ENCODE data around the gene IRAK3. TPM values are rescaled to one million over a fixed set of nuclear protein-coding genes. Genes with fewer than 3 reads are reported as not detected.

Gene IRAK3
- polyA plus RNA-seq (2013, experiment 1 of 4), result 0.39 TPM
- polyA plus RNA-seq (2013, experiment 2 of 4), result 0.50 TPM
- polyA plus RNA-seq (2013, experiment 3 of 4), result 0.59 TPM
- polyA plus RNA-seq (2013, experiment 4 of 4), result 0.49 TPM

GRCh38 chr12:66188584-66189485 lies at the start of gene IRAK3:
IRAK3 (plus strand) TSS chr12:66189214; CDS start chr12:66189300, 86 bp downstream.
- H3K27ac ChIP-seq (ENCODE audit: insufficient read depth, low read depth, low read length, poor library complexity, severe bottlenecking), result no peak within 1 kb of the TSS

GRCh38 chr12:66139328-66139727 lies 49.7 kb upstream of the IRAK3 start:
- H3K9me3 ChIP-seq (ENCODE audit: control insufficient read depth, low read length), result no peaks in the 10 kb centered on the region
- peaks cover 16% of the 10 kb centered on the region for H3K36me3 ChIP-seq (ENCODE audit: control insufficient read depth, insufficient read depth, low read length)
- H3K27ac ChIP-seq (ENCODE audit: insufficient read depth, low read depth, low read length, poor library complexity, severe bottlenecking), result no peak overlapping the region
- no peak overlapping the region for H3K4me3 ChIP-seq (ENCODE audit: insufficient read depth, low read depth, low read length)
- WGBS, 2 experiments, result 94 to 96% methylated on average over 2 of the region's 2 CpGs
- H3K4me1 ChIP-seq (ENCODE audit: control insufficient read depth, insufficient read depth, low read length), result no peaks in the 10 kb centered on the region
- H3K27me3 ChIP-seq (ENCODE audit: control insufficient read depth, insufficient read depth, low read length, poor library complexity, severe bottlenecking), result no peaks in the 10 kb centered on the region

More at GRCh38 chr12:66188584-66189485, at the start of gene IRAK3:
- no peaks in the 10 kb centered on the region for H3K9me3 ChIP-seq (ENCODE audit: control insufficient read depth, low read length)
- H3K4me1 ChIP-seq (ENCODE audit: control insufficient read depth, insufficient read depth, low read length), result no peaks in the 10 kb centered on the region
- H3K27me3 ChIP-seq (ENCODE audit: control insufficient read depth, insufficient read depth, low read length, poor library complexity, severe bottlenecking), result peaks cover 47% of the 10 kb centered on the region
- WGBS, 2 experiments, result 23% methylated on average over 82 of the region's 82 CpGs
- H3K4me3 ChIP-seq (ENCODE audit: insufficient read depth, low read depth, low read length), result peak within 1 kb of the TSS; percentile 36
- H3K36me3 ChIP-seq (ENCODE audit: control insufficient read depth, insufficient read depth, low read length), result no peaks in the 10 kb centered on the region

GRCh38 chr12:66140731-66141130 lies 48.3 kb upstream of the IRAK3 start:
- Histone ChIP-seq H3K4me1 (ENCODE audit: control insufficient read depth, insufficient read depth, low read length) (no peaks in the 10 kb centered on the region), H3K9me3 (ENCODE audit: control insufficient read depth, low read length) (no peaks in the 10 kb centered on the region), H3K27ac (ENCODE audit: insufficient read depth, low read depth, low read length, poor library complexity, severe bottlenecking) (no peak overlapping the region), H3K4me3 (ENCODE audit: insufficient read depth, low read depth, low read length) (no peak overlapping the region), H3K36me3 (ENCODE audit: control insufficient read depth, insufficient read depth, low read length) (peaks cover 16% of the 10 kb centered on the region), H3K27me3 (ENCODE audit: control insufficient read depth, insufficient read depth, low read length, poor library complexity, severe bottlenecking) (no peaks in the 10 kb centered on the region)

GRCh38 chr12:66141299-66141698 lies 47.7 kb upstream of the IRAK3 start:
- peaks cover 16% of the 10 kb centered on the region for H3K36me3 ChIP-seq (ENCODE audit: control insufficient read depth, insufficient read depth, low read length)
- H3K4me3 ChIP-seq (ENCODE audit: insufficient read depth, low read depth, low read length), result no peak overlapping the region

GRCh38 chr12:66142826-66143225 lies 46.2 kb upstream of the IRAK3 start:
- Histone ChIP-seq H3K27ac (ENCODE audit: insufficient read depth, low read depth, low read length, poor library complexity, severe bottlenecking) (no peak overlapping the region), H3K4me3 (ENCODE audit: insufficient read depth, low read depth, low read length) (no peak overlapping the region), H3K4me1 (ENCODE audit: control insufficient read depth, insufficient read depth, low read length) (no peaks in the 10 kb centered on the region), H3K27me3 (ENCODE audit: control insufficient read depth, insufficient read depth, low read length, poor library complexity, severe bottlenecking) (no peaks in the 10 kb centered on the region), H3K36me3 (ENCODE audit: control insufficient read depth, insufficient read depth, low read length) (peaks cover 16% of the 10 kb centered on the region), H3K9me3 (ENCODE audit: control insufficient read depth, low read length) (no peaks in the 10 kb centered on the region)

More at GRCh38 chr12:66141299-66141698, 47.7 kb upstream of the IRAK3 start:
- Histone ChIP-seq H3K27me3 (ENCODE audit: control insufficient read depth, insufficient read depth, low read length, poor library complexity, severe bottlenecking) (no peaks in the 10 kb centered on the region), H3K9me3 (ENCODE audit: control insufficient read depth, low read length) (no peaks in the 10 kb centered on the region), H3K4me1 (ENCODE audit: control insufficient read depth, insufficient read depth, low read length) (no peaks in the 10 kb centered on the region), H3K27ac (ENCODE audit: insufficient read depth, low read depth, low read length, poor library complexity, severe bottlenecking) (no peak overlapping the region)
- WGBS, 2 experiments, result 90 to 100% methylated on average over 1 to 2 of the region's 2 CpGs

GRCh38 chr12:66143868-66144267 lies 45.1 kb upstream of the IRAK3 start:
- Histone ChIP-seq H3K4me1 (ENCODE audit: control insufficient read depth, insufficient read depth, low read length) (no peaks in the 10 kb centered on the region), H3K27me3 (ENCODE audit: control insufficient read depth, insufficient read depth, low read length, poor library complexity, severe bottlenecking) (no peaks in the 10 kb centered on the region), H3K36me3 (ENCODE audit: control insufficient read depth, insufficient read depth, low read length) (peaks cover 16% of the 10 kb centered on the region), H3K27ac (ENCODE audit: insufficient read depth, low read depth, low read length, poor library complexity, severe bottlenecking) (no peak overlapping the region), H3K9me3 (ENCODE audit: control insufficient read depth, low read length) (no peaks in the 10 kb centered on the region), H3K4me3 (ENCODE audit: insufficient read depth, low read depth, low read length) (no peak overlapping the region)
- WGBS, 2 experiments, result 83 to 89% methylated on average over 1 of the region's 1 CpG

- Histone ChIP-seq H3K27me3 (ENCODE audit: control insufficient read depth, insufficient read depth, low read length, poor library complexity, severe bottlenecking) (no peaks in the 10 kb centered on the region), H3K4me1 (ENCODE audit: control insufficient read depth, insufficient read depth, low read length) (no peaks in the 10 kb centered on the region), H3K4me3 (ENCODE audit: insufficient read depth, low read depth, low read length) (no peak overlapping the region), H3K36me3 (ENCODE audit: control insufficient read depth, insufficient read depth, low read length) (peaks cover 16% of the 10 kb centered on the region), H3K27ac (ENCODE audit: insufficient read depth, low read depth, low read length, poor library complexity, severe bottlenecking) (no peak overlapping the region), H3K9me3 (ENCODE audit: control insufficient read depth, low read length) (no peaks in the 10 kb centered on the region)
- 55 to 68% methylated on average over 5 to 6 of the region's 7 CpGs for WGBS, 2 experiments
Measured at GRCh38 chr12:66144791-66145754, 43.9 kb upstream of the IRAK3 start.

GRCh38 chr12:66149702-66150398 lies 39.2 kb upstream of the IRAK3 start:
- H3K4me3 ChIP-seq (ENCODE audit: insufficient read depth, low read depth, low read length), result no peak overlapping the region
- no peaks in the 10 kb centered on the region for H3K27me3 ChIP-seq (ENCODE audit: control insufficient read depth, insufficient read depth, low read length, poor library complexity, severe bottlenecking)
- H3K4me1 ChIP-seq (ENCODE audit: control insufficient read depth, insufficient read depth, low read length), result no peaks in the 10 kb centered on the region
- no peak overlapping the region for H3K27ac ChIP-seq (ENCODE audit: insufficient read depth, low read depth, low read length, poor library complexity, severe bottlenecking)
- H3K36me3 ChIP-seq (ENCODE audit: control insufficient read depth, insufficient read depth, low read length), result no peaks in the 10 kb centered on the region
- WGBS, 2 experiments, result 94 to 95% methylated on average over 4 to 5 of the region's 5 CpGs
- H3K9me3 ChIP-seq (ENCODE audit: control insufficient read depth, low read length), result no peaks in the 10 kb centered on the region

- no peak overlapping the region for H3K4me3 ChIP-seq (ENCODE audit: insufficient read depth, low read depth, low read length)
- no peaks in the 10 kb centered on the region for H3K9me3 ChIP-seq (ENCODE audit: control insufficient read depth, low read length)
- no peaks in the 10 kb centered on the region for H3K36me3 ChIP-seq (ENCODE audit: control insufficient read depth, insufficient read depth, low read length)
- WGBS, 2 experiments, result 100% methylated on average over 1 of the region's 1 CpG; no CpG with 5 or more reads in 1 of the 2 experiments
- H3K4me1 ChIP-seq (ENCODE audit: control insufficient read depth, insufficient read depth, low read length), result no peaks in the 10 kb centered on the region
- no peaks in the 10 kb centered on the region for H3K27me3 ChIP-seq (ENCODE audit: control insufficient read depth, insufficient read depth, low read length, poor library complexity, severe bottlenecking)
- no peak overlapping the region for H3K27ac ChIP-seq (ENCODE audit: insufficient read depth, low read depth, low read length, poor library complexity, severe bottlenecking)
Measured at GRCh38 chr12:66152732-66153131, 36.3 kb upstream of the IRAK3 start.

Measured in ectodermal cell (in vitro differentiated cells).